ENCODE results near the gene C1GALT1. TPM values are rescaled to one million over a fixed set of nuclear protein-coding genes. Genes with fewer than 3 reads are reported as not detected.

C1GALT1 gene
- total and polyA plus RNA-seq, 2 donors, result 7.5 to 27.1 TPM

GRCh38 chr7:7219216-7219615 is 36.9 kb downstream of the C1GALT1 start:
- peaks cover 3% of the 10 kb centered on the region for H3K4me1 ChIP-seq (ENCODE audit: insufficient read depth)
- DNase-seq (ENCODE audit: extremely low spot score), result no peak
- H3K27ac ChIP-seq (ENCODE audit: low read depth), result no peak overlapping the region
- peaks cover 3% of the 10 kb centered on the region for H3K36me3 ChIP-seq (ENCODE audit: insufficient read depth)
- no peak overlapping the region for H3K4me3 ChIP-seq (ENCODE audit: low read depth, low read length)

GRCh38 chr7:7220821-7221220 is 38.5 kb downstream of the C1GALT1 start:
- H3K4me3 ChIP-seq (ENCODE audit: low read depth, low read length), result no peak overlapping the region
- WGBS, result 53% methylated on average over 3 of the region's 3 CpGs
- DNase-seq (ENCODE audit: extremely low spot score), result no peak

GRCh38 chr7:7221599-7222038 is 39.3 kb downstream of the C1GALT1 start:
- Histone ChIP-seq H3K4me1 (ENCODE audit: insufficient read depth) (peaks cover 3% of the 10 kb centered on the region), H3K36me3 (ENCODE audit: insufficient read depth) (peaks cover 5% of the 10 kb centered on the region), H3K4me3 (ENCODE audit: low read depth, low read length) (no peak overlapping the region), H3K27ac (ENCODE audit: low read depth) (no peak overlapping the region)
- DNase-seq (ENCODE audit: extremely low spot score), result no peak
- 46% methylated on average over 2 of the region's 2 CpGs for WGBS

More at GRCh38 chr7:7220821-7221220, 38.5 kb downstream of the C1GALT1 start:
- Histone ChIP-seq H3K36me3 (ENCODE audit: insufficient read depth) (peaks cover 3% of the 10 kb centered on the region), H3K4me1 (ENCODE audit: insufficient read depth) (peaks cover 3% of the 10 kb centered on the region), H3K27ac (ENCODE audit: low read depth) (no peak overlapping the region)

GRCh38 chr7:7223250-7223649 is 40.9 kb downstream of the C1GALT1 start:
- H3K4me1 ChIP-seq (ENCODE audit: insufficient read depth), result peaks cover 3% of the 10 kb centered on the region
- no peak overlapping the region for H3K4me3 ChIP-seq (ENCODE audit: low read depth, low read length)
- WGBS, result 93% methylated on average over 2 of the region's 2 CpGs
- no peak overlapping the region for H3K27ac ChIP-seq (ENCODE audit: low read depth)
- DNase-seq (ENCODE audit: extremely low spot score), result no peak
- H3K36me3 ChIP-seq (ENCODE audit: insufficient read depth), result peaks cover 2% of the 10 kb centered on the region

GRCh38 chr7:7226407-7226806 is 44.1 kb downstream of the C1GALT1 start:
- Histone ChIP-seq H3K4me3 (ENCODE audit: low read depth, low read length) (no peak overlapping the region), H3K36me3 (ENCODE audit: insufficient read depth) (peaks cover 2% of the 10 kb centered on the region), H3K4me1 (ENCODE audit: insufficient read depth) (peaks cover 3% of the 10 kb centered on the region), H3K27ac (ENCODE audit: low read depth) (no peak overlapping the region)
- no peak for DNase-seq (ENCODE audit: extremely low spot score)
- WGBS, result 89% methylated on average over 5 of the region's 5 CpGs

DNA sequence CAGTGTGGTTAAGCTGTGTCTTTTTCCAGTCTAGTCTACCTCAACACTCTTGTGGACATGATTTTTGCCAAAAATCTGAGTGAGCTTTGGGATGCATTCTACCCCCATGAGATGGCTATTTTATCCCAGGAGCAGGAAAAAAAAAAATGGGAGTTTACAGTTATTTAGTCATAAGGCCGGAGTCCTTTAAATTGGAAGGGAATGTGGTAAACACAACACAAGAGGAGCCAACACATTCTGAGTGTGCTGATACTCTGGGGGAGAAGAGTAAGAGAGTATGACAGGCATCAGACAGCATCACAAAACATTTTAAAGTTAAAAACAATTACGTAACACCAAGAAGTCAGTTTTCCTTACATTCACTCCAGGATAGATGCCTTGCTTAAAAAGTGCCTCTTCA is 46.1 kb downstream of the C1GALT1 start:
- WGBS, result 64% methylated on average over 2 of the region's 2 CpGs
- Histone ChIP-seq H3K4me3 (ENCODE audit: low read depth, low read length) (no peak overlapping the region), H3K4me1 (ENCODE audit: insufficient read depth) (no peaks in the 10 kb centered on the region), H3K36me3 (ENCODE audit: insufficient read depth) (peaks cover 4% of the 10 kb centered on the region), H3K27ac (ENCODE audit: low read depth) (no peak overlapping the region)
- no peak for DNase-seq (ENCODE audit: extremely low spot score)

DNA sequence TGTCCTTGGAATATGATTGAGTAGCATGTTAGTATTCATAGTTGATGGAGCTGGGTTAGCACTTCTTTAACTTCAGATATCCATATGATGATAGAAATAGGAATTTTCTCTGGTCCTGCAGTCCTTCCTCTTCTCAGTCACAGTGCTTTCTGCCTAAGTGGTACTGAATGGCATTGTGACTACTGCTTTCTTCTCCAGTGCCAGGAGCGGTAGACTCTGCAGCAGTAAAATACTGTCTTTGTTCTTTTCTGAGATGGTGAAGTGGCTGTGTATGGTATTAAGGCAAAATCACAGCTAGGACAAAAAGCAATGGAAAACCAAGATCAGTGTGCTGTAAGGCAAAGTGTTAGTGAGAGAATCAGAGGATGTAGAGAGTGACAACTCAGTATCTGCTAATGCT is 46.6 kb downstream of the C1GALT1 start:
- no peak for DNase-seq (ENCODE audit: extremely low spot score)
- Histone ChIP-seq H3K36me3 (ENCODE audit: insufficient read depth) (peaks cover 4% of the 10 kb centered on the region), H3K27ac (ENCODE audit: low read depth) (no peak overlapping the region), H3K4me3 (ENCODE audit: low read depth, low read length) (no peak overlapping the region), H3K4me1 (ENCODE audit: insufficient read depth) (no peaks in the 10 kb centered on the region)
- 91% methylated on average over 1 of the region's 1 CpG for WGBS

- H3K27ac ChIP-seq (ENCODE audit: low read depth), result no peak overlapping the region
- no peak for DNase-seq (ENCODE audit: extremely low spot score)
- H3K4me1 ChIP-seq (ENCODE audit: insufficient read depth), result no peaks in the 10 kb centered on the region
- 100% methylated on average over 1 of the region's 1 CpG for WGBS
- no peak overlapping the region for H3K4me3 ChIP-seq (ENCODE audit: low read depth, low read length)
- peaks cover 7% of the 10 kb centered on the region for H3K36me3 ChIP-seq (ENCODE audit: insufficient read depth)
These were observed 48.7 kb downstream of the C1GALT1 start for GRCh38 chr7:7231000-7231399.

GRCh38 chr7:7231865-7232264 is 49.5 kb downstream of the C1GALT1 start:
- Histone ChIP-seq H3K27ac (ENCODE audit: low read depth) (no peak overlapping the region), H3K36me3 (ENCODE audit: insufficient read depth) (peaks cover 7% of the 10 kb centered on the region), H3K4me1 (ENCODE audit: insufficient read depth) (no peaks in the 10 kb centered on the region), H3K4me3 (ENCODE audit: low read depth, low read length) (no peak overlapping the region)
- WGBS, result 96% methylated on average over 3 of the region's 3 CpGs
- DNase-seq (ENCODE audit: extremely low spot score), result no peak

- no peaks in the 10 kb centered on the region for H3K4me1 ChIP-seq (ENCODE audit: insufficient read depth)
- DNase-seq (ENCODE audit: extremely low spot score), result no peak
- 68% methylated on average over 3 of the region's 3 CpGs for WGBS
- no peak overlapping the region for H3K4me3 ChIP-seq (ENCODE audit: low read depth, low read length)
- H3K36me3 ChIP-seq (ENCODE audit: insufficient read depth), result peaks cover 7% of the 10 kb centered on the region
- no peak overlapping the region for H3K27ac ChIP-seq (ENCODE audit: low read depth)
These were observed 53.0 kb downstream of the C1GALT1 start for GRCh38 chr7:7235347-7235746.

GRCh38 chr7:7236041-7236440 is 53.7 kb downstream of the C1GALT1 start:
- H3K36me3 ChIP-seq (ENCODE audit: insufficient read depth), result peaks cover 7% of the 10 kb centered on the region
- no peak overlapping the region for H3K27ac ChIP-seq (ENCODE audit: low read depth)
- H3K4me1 ChIP-seq (ENCODE audit: insufficient read depth), result no peaks in the 10 kb centered on the region
- no peak for DNase-seq (ENCODE audit: extremely low spot score)
- H3K4me3 ChIP-seq (ENCODE audit: low read depth, low read length), result no peak overlapping the region
- WGBS, result 94% methylated on average over 1 of the region's 1 CpG

- no peak overlapping the region for H3K4me3 ChIP-seq (ENCODE audit: low read depth, low read length)
- no peaks in the 10 kb centered on the region for H3K4me1 ChIP-seq (ENCODE audit: insufficient read depth)
- peaks cover 5% of the 10 kb centered on the region for H3K36me3 ChIP-seq (ENCODE audit: insufficient read depth)
- 56% methylated on average over 4 of the region's 4 CpGs for WGBS
- no peak for DNase-seq (ENCODE audit: extremely low spot score)
- H3K27ac ChIP-seq (ENCODE audit: low read depth), result no peak overlapping the region
These were observed 55.0 kb downstream of the C1GALT1 start for GRCh38 chr7:7237201-7237977.

DNA sequence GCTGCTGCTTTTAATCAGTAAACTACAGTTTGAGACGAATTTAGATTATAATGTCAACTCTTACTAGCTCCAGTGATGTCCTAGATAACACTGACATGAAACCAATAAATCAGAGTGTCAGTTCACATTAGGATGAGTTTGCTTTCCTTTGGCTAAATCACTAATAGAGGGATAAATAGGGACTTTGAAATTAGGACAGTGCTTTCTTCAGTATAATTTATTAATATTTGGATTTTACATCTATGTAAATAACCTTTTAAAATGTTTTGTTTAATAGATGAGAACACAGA is 55.6 kb downstream of the C1GALT1 start:
- Histone ChIP-seq H3K27ac (ENCODE audit: low read depth) (no peak overlapping the region), H3K36me3 (ENCODE audit: insufficient read depth) (peaks cover 5% of the 10 kb centered on the region), H3K4me1 (ENCODE audit: insufficient read depth) (no peaks in the 10 kb centered on the region), H3K4me3 (ENCODE audit: low read depth, low read length) (no peak overlapping the region)
- no peak for DNase-seq (ENCODE audit: extremely low spot score)
- WGBS, result 29% methylated on average over 1 of the region's 1 CpG

GRCh38 chr7:7239346-7239745 is 57.0 kb downstream of the C1GALT1 start:
- Histone ChIP-seq H3K36me3 (ENCODE audit: insufficient read depth) (peaks cover 5% of the 10 kb centered on the region), H3K4me1 (ENCODE audit: insufficient read depth) (no peaks in the 10 kb centered on the region), H3K4me3 (ENCODE audit: low read depth, low read length) (no peak overlapping the region), H3K27ac (ENCODE audit: low read depth) (no peak overlapping the region)
- 98% methylated on average over 1 of the region's 1 CpG for WGBS
- DNase-seq (ENCODE audit: extremely low spot score), result no peak

- Histone ChIP-seq H3K27ac (ENCODE audit: low read depth) (no peak overlapping the region), H3K4me3 (ENCODE audit: low read depth, low read length) (no peak overlapping the region), H3K36me3 (ENCODE audit: insufficient read depth) (no peaks in the 10 kb centered on the region), H3K4me1 (ENCODE audit: insufficient read depth) (no peaks in the 10 kb centered on the region)
- 86% methylated on average over 3 of the region's 3 CpGs for WGBS
- no peak for DNase-seq (ENCODE audit: extremely low spot score)
These were observed 60.6 kb downstream of the C1GALT1 start for GRCh38 chr7:7242899-7243298.

Measured in urinary bladder (tissue), 4 donors.